T-helper 1 cell (primary cell): ENCODE results near the gene SNX27.
"Not testable (repeated sequence)": the region's sequence is repeated elsewhere in the genome, so short reads cannot be mapped to it uniquely, and the experiment has no call there.

Experiments used
- DNase-seq, 5 donors: peaks; one replicate each; pipeline ENCODE4 v3.0.0-alpha.2; 2012 to 2020

The SNX27 gene

DNA sequence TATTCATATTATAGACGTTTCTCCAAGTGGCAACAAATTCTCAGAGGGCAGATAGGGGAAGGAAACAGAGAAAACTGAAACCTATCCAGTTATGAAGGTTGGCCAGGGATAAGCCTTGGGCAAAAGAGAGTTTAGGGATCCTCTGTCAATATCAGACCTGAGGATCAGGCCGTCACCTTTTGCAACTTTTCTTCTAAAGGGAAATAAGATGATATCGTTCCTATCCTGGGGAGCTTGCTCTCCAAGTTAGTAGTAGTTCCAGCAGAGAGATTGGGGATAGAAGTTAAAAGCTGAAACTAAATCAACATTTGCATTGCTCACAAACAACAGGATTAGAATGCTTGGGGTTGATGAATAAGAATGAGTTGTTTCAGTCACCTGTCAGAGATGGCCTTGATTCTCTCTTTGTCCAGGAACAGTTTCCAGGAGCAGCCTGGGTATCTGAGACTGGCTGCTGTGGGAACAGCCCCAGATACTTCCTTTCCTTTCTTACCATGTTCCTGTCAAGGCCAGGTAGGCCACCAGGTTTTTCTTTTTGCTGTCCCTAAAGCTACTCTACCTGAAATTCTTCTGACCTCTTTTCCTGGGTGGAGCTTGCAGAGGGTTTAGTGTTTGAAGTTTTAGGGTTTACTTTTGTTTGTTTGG is 112.0 kb downstream of the SNX27 start:
- DNase-seq: no peak

- no peak for DNase-seq
These were observed 116.6 kb downstream of the SNX27 start for GRCh38 chr1:151728151-151729054.

DNA sequence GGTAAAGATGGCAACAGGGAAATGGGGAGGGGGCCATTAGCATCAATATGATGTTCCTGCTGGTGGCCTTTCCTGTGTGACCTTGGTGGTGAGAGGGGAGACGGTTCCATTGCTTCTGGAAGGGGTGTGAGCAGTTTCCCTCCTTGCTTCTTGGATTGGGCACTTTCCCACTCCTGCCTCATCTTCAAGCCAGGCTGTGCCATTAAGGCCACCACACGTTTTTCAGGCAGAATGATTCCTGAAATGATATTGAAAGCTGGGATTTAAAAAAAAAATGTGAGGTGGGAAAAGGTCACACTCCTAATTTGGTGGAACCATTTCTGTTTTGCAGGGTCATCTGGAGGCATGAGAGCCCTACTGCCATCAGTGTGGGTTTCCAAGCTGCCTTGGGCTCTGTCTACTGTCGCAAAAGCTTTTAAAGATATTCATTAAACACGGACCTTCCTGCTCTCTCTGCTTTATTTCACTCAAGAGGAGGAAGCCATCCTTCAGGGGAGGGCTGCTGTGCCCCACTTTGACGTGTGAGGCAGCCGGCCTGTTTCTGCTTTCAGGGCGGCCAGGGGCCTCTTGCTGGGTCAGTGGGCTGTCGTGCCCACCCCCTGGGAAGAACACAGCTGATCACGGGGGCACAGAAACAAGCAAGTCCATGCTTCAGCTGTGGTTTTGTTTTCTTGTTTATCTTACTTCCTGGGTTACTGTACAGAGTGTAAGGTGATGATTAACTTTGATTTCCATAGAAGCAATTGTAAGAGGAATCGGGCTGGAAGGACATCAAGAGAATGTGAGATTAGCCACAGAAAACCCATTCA is 117.5 kb downstream of the SNX27 start:
- DNase-seq: no peak

GRCh38 chr1:151729966-151730291 is 118.1 kb downstream of the SNX27 start:
- DNase-seq: no peak

- no peak for DNase-seq
These were observed 121.3 kb downstream of the SNX27 start for GRCh38 chr1:151733126-151733525.

DNA sequence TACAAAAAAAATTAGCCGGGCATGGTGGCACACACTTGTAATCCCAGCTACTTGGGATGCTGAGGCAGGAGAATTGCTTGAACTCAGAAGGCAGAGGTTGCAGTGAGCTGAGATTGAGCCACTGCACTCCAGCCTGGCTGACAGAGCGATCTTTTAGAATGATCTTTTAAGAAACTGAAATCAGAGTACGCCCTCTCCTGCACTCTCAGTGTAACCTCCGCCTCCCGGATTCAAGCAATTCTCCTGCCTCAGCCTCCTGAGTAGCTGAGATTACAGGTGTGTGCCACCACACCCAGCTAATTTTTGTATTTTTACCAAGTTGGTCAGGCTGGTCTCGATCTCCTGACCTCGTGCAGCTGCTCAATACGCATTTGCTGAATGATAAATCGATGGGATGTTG is 122.1 kb downstream of the SNX27 start:
- not testable (repeated sequence) for DNase-seq

DNA sequence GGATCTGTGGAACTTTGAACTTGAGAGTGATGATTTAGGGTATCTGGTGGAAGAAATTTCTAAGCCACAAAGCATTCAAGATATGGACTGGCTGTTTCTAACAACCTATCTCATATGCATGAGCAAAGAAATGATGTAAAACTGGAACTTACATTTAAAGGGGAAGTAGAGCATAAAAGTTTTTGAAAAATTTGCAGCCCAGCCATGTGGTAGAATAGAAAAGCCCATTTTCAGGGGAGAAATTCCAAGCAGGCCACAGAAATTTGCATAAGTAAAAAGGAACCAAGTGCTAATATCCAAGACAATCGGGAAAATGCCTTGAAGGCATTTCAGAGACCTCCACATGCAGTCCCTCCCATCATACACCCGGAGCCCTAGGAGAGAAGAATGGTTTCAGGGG is 125.2 kb downstream of the SNX27 start:
- no peak for DNase-seq

DNA sequence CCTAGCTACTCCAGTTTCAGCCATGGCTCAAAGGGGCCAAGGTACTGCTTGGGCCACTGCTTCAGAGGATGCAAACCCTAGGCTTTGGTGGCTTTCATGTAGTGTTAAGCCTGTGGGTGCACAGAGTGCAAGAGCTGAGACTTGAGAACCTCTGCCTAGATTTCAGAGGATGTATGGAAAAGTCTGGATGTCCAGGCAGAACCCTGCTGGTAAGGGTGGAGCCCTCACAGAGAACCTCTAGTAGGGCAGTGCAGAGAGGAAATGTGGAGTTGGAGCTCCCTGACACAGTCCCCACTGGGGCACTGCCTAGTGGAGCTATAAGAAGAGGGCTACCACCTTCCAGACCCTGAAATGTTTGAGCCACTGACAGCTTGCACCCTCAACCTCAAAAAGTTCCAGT is 125.6 kb downstream of the SNX27 start:
- no peak for DNase-seq

DNA sequence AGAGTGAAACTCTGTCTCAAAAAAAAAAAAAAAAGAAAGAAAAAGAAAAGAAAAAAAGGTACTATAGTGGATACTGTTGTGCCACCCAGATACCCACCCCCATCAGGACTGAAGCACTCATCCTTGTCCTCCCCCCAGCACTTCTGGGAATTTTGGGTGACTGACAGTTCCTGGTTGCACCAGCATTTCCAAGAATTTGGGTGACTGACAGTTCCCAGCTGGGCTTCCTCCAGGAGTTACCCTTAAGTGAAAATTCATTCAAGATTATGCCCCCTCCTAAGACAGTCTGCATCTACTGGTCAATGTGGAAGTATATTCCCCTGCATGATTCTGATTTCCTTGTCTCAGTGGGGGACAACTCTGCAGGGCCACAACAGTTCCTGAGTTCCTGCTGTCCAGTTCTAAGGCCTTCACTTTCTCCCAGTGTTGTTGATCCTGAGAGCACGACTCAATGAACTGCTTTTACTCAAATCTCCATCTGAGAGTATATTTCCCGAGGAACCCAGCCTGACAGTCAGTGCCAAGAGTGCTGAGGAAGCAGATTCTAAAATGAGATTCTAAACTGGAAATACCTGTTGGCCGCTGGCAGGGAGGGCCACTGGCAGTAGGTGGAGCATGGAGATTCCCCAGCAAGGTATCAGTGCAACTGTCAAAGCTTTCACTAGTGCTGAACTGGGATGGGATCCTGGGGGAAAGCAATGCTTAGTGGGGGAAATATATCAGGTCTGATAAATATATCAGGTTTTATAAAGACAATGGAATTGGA is 127.9 kb downstream of the SNX27 start:
- DNase-seq: no peak

DNA sequence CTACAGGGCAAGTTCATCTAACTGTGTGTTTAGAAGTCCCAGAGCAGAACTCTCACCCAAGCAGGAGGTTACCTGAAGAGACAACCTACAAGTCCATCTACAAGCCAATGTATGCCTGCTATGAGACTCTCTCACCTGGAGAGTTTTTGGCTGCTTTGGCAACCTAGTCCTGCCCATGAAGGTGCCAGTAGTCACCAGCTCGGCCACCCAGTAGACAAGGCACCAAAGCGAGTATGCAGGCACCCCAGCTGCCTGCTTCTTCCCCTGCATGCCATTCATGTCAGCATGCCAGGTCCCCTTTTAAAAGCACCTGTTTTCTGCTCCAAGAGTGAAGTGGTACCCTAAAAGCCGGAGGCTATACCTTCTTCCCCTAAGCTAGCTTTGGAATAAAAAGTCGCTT is 129.7 kb downstream of the SNX27 start:
- DNase-seq: no peak
